Central memory CD4-positive, alpha-beta T cell (primary cell): ENCODE results near the gene MDM2.
"Not testable (repeated sequence)": the region's sequence is repeated elsewhere in the genome, so short reads cannot be mapped to it uniquely, and the experiment has no call there.

ENCODE experiments used
- DNase-seq: peaks from one replicate; pipeline ENCODE4 v3.0.0; 2022

MDM2 gene

GRCh38 chr12:68854554-68854953 is 46.6 kb downstream of the MDM2 start:
- DNase-seq: no peak

- no peak for DNase-seq
These were observed 47.1 kb downstream of the MDM2 start for GRCh38 chr12:68855111-68855510.

GRCh38 chr12:68855771-68856170 is 47.8 kb downstream of the MDM2 start:
- DNase-seq: no peak

- DNase-seq: no peak
These were observed 48.5 kb downstream of the MDM2 start for GRCh38 chr12:68856510-68856909.

- DNase-seq: no peak
These were observed 53.9 kb downstream of the MDM2 start for GRCh38 chr12:68861890-68862289.

GRCh38 chr12:68863109-68863770 is 55.3 kb downstream of the MDM2 start:
- no peak for DNase-seq

GRCh38 chr12:68863886-68864454 is 56.0 kb downstream of the MDM2 start:
- not testable (repeated sequence) for DNase-seq

- no peak for DNase-seq
These were observed 56.6 kb downstream of the MDM2 start for GRCh38 chr12:68864604-68865003.

GRCh38 chr12:68865399-68866164 is 57.6 kb downstream of the MDM2 start:
- no peak for DNase-seq

- no peak for DNase-seq
These were observed 59.0 kb downstream of the MDM2 start for GRCh38 chr12:68866950-68867349.

GRCh38 chr12:68867606-68868005 is 59.6 kb downstream of the MDM2 start:
- DNase-seq: no peak

- no peak for DNase-seq
These were observed 60.2 kb downstream of the MDM2 start for GRCh38 chr12:68868043-68868790.

GRCh38 chr12:68870011-68870410 is 62.0 kb downstream of the MDM2 start:
- DNase-seq: no peak

GRCh38 chr12:68870443-68870842 is 62.5 kb downstream of the MDM2 start:
- DNase-seq: no peak

- no peak for DNase-seq
These were observed 63.4 kb downstream of the MDM2 start for GRCh38 chr12:68871396-68871795.

- DNase-seq: no peak
These were observed 63.9 kb downstream of the MDM2 start for GRCh38 chr12:68871921-68872320.

GRCh38 chr12:68873316-68873715 is 65.3 kb downstream of the MDM2 start:
- DNase-seq: no peak

GRCh38 chr12:68876461-68876860 is 68.5 kb downstream of the MDM2 start:
- no peak for DNase-seq

GRCh38 chr12:68877583-68877982 is 69.6 kb downstream of the MDM2 start:
- no peak for DNase-seq

- DNase-seq: no peak
These were observed 70.3 kb downstream of the MDM2 start for GRCh38 chr12:68878283-68878682.

GRCh38 chr12:68878846-68879245 is 70.9 kb downstream of the MDM2 start:
- DNase-seq: no peak

- DNase-seq: no peak
These were observed 72.8 kb downstream of the MDM2 start for GRCh38 chr12:68880660-68881325.
